H1 (cell line): ENCODE data around the gene DENND2A.

Experiments used
- BACH1 ChIP-seq: IDR thresholded peaks from 2 replicates; pipeline ENCODE4 v1.6.1; 2012; ENCODE audit warnings: low read length, improper control_type of control experiment
- BRCA1 ChIP-seq: IDR thresholded peaks from 2 replicates; pipeline ENCODE4 v1.6.1; 2012; ENCODE audit warnings: low read depth, low read length, improper control_type of control experiment
- CBX8 ChIP-seq: fragments of 300-800, 300-1000 bp; sonication (generic); IDR thresholded peaks from 2 replicates; pipeline ENCODE4 v1.7.1; 2016; ENCODE audit warnings: low read depth, low read length, borderline replicate concordance
- EP300 ChIP-seq, 2 experiments: IDR thresholded peaks; 1 replicate in 1 of 2; 2 replicates in 1 of 2; pipeline ENCODE4 v1.6.1; 2011 to 2012; ENCODE audit warnings: low read depth in 2 of 2, low read length in 2 of 2, mild to moderate bottlenecking in 2 of 2, borderline replicate concordance in 1 of 2, inconsistent platforms in 1 of 2, moderate library complexity in 1 of 2
- JUN ChIP-seq: IDR thresholded peaks from 2 replicates; pipeline ENCODE4 v1.6.1; 2011; ENCODE audit warnings: low read depth, mild to moderate bottlenecking, improper control_type of control experiment, low read length
- NANOG ChIP-seq: IDR thresholded peaks from 2 replicates; pipeline ENCODE4 v1.6.1; 2011; ENCODE audit warnings: low read length, low read depth, mild to moderate bottlenecking, inconsistent platforms; ENCODE audit not compliant: insufficient read depth, poor library complexity, severe bottlenecking
- POLR2AphosphoS5 ChIP-seq: IDR thresholded peaks from 2 replicates; pipeline ENCODE4 v1.6.1; 2011; ENCODE audit warnings: low read depth, low read length
- TF ChIP-seq, protein P1 (sequence below): IDR thresholded peaks from 2 replicates; pipeline ENCODE4 v1.6.1; 2012; ENCODE audit warnings: inconsistent platforms
- TF ChIP-seq, protein P2 (sequence below), 3 experiments: IDR thresholded peaks; 1 replicate in 2 of 3; 2 replicates in 1 of 3; pipeline versions ENCODE4 v1.5.1 to v1.6.1; 2011; ENCODE audit warnings: low read length in 3 of 3, mild to moderate bottlenecking in 3 of 3, inconsistent platforms in 2 of 3, low read depth in 1 of 3, moderate library complexity in 1 of 3; ENCODE audit not compliant: insufficient read depth in 1 of 3; ENCODE audit errors: control extremely low read depth in 1 of 3

DNA sequence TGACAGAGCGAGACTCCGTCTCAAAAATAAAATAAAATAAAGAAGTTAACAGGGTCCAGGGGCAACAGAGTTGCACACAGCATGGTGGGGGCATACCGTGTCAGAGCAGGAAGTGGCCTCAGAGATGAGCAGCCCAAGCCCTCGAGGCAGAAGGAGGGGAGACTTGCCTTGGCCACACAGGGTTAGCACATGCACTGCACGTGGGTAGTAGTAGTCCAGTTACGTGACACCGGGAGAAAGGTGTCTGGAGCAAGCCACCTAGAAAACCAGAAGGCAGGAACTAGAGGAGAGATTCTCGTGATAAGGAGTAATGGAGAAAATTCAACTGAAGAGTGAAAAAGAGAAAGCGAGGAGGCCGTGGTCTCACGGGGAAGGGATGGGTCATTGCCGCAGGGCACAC, 9.8 kb upstream of the DENND2A start:
- TF ChIP-seq, protein P1, sequence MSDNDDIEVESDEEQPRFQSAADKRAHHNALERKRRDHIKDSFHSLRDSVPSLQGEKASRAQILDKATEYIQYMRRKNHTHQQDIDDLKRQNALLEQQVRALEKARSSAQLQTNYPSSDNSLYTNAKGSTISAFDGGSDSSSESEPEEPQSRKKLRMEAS: no peak
- TF ChIP-seq POLR2AphosphoS5 (no peak), CBX8 (no peak), BACH1 (no peak), BRCA1 (no peak), NANOG (no peak), JUN (no peak), EP300 (IDR thresholded peaks at IDR 0.05; ENCODE audit: borderline replicate concordance in 1 of 2, low read depth in 2 of 2, low read length in 2 of 2) (no peak)
- TF ChIP-seq, protein P2, sequence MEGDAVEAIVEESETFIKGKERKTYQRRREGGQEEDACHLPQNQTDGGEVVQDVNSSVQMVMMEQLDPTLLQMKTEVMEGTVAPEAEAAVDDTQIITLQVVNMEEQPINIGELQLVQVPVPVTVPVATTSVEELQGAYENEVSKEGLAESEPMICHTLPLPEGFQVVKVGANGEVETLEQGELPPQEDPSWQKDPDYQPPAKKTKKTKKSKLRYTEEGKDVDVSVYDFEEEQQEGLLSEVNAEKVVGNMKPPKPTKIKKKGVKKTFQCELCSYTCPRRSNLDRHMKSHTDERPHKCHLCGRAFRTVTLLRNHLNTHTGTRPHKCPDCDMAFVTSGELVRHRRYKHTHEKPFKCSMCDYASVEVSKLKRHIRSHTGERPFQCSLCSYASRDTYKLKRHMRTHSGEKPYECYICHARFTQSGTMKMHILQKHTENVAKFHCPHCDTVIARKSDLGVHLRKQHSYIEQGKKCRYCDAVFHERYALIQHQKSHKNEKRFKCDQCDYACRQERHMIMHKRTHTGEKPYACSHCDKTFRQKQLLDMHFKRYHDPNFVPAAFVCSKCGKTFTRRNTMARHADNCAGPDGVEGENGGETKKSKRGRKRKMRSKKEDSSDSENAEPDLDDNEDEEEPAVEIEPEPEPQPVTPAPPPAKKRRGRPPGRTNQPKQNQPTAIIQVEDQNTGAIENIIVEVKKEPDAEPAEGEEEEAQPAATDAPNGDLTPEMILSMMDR (IDR thresholded peaks at IDR 0.05; ENCODE audit: control extremely low read depth in 1 of 3, insufficient read depth in 1 of 3, low read depth in 1 of 3, low read length in 3 of 3): no peak
